Pancreas (tissue), 10 donors: ENCODE data around the gene KDM4C. TPM values are rescaled to one million over a fixed set of nuclear protein-coding genes. Genes with fewer than 3 reads are reported as not detected.

Source experiments
- ATAC-seq, 4 donors: fragments of 200-7000 bp; cut with Tn5 transposase; one replicate each; pipeline versions ENCODE4 v1.8.0 to v1.9.1; 2020; ENCODE audit warnings: mild to moderate bottlenecking in 4 of 4, moderate library complexity in 4 of 4
- DNase-seq, 6 donors: peaks; one replicate each; pipeline ENCODE4 v3.0.0-alpha.2; 2020
- FAIRE-seq: peaks from 2 replicates; lab custom pipeline; 2012; peaks lifted over from hg19 to GRCh38; lab: Jason Lieb, UNC
- H3K27ac ChIP-seq, 4 donors: fragments of 200-600 bp; sonication (generic); 1 replicate in 3 of 4; 2 replicates in 1 of 4; pipeline versions ENCODE4 v1.5.0 to v1.8.0; 2020
- H3K27me3 ChIP-seq, 4 donors: fragments of 200-600 bp; one replicate each; pipeline ENCODE4 v1.8.0; 2021
- H3K36me3 ChIP-seq, 3 donors: fragments of 200-600 bp; sonication (generic) in 1 of 3; one replicate each; pipeline versions ENCODE4 v1.5.0 to v1.8.0; 2020 to 2021
- H3K4me1 ChIP-seq, 3 donors: fragments of 200-600 bp; one replicate each; pipeline ENCODE4 v1.8.0; 2021
- H3K4me3 ChIP-seq, 4 donors: fragments of 200-600 bp; sonication (generic) in 2 of 4; one replicate each; pipeline versions ENCODE4 v1.5.0 to v1.8.0; 2020 to 2021
- H3K9me3 ChIP-seq, 4 donors: fragments of 200-600 bp; one replicate each; pipeline ENCODE4 v1.8.0; 2021
- CTCF ChIP-seq, 4 donors: fragments of 200-600 bp; sonication (generic) in 3 of 4; IDR thresholded peaks; one replicate each; pipeline versions ENCODE4 v1.5.0 to v1.8.0; 2021; ENCODE audit warnings: antibody characterized with exemption in 4 of 4
- WGBS, 2 donors: extraction: QIAGEN DNeasy Blood & Tissue Kit; methylation state at CpG; one replicate each; pipeline ENCODE4 v1.1.7; 2013; 5-methylcytosine and 5-hydroxymethylcytosine counted together
- intact Hi-C, 3 donors: fragments of 100-400 bp; cut with DNase I; formaldehyde crosslinking; loops; one replicate each; pipeline versions ENCODE4 v1.11.1 to v1.14.2; 2022
- polyA plus RNA-seq, 2 donors: library from polyadenylated mRNA; stranded (reverse); fragments of 200-250 nt; gene quantifications; one replicate each; pipeline ENCODE4 v1.2.3, GENCODE V29; 2013
- total RNA-seq, 6 donors: library from RNA; stranded (reverse); fragmentation: NEBNext Ultra II Directional in 4 of 6; extraction: Animal tissue kit (Norgen Biotek cat#: 25700) in 4 of 6; gene quantifications; one replicate each; pipeline versions ENCODE4 v1.2.1 to v1.2.4, GENCODE V29; 2021 to 2023
- donor health status: healthy with polysubstance abuse.
- donor health status: DM: no; HTN: no; CAD: no; lungs with moderate emphysema.
- donor health status: DM: no; HTN: no; CAD: no.
- donor health status: control.
- donor health status: control.
- donor health status: Bipolar disorder and iron deficiency.
- donor health status: DM: yes; HTN: yes; CAD: no.
- donor health status: DM: no; HTN: no; CAD: no.
- donor health status: DM: no; HTN: no; CAD: no.
- donor health status: DM: yes; HTN: yes; CAD: no.

KDM4C gene
- total and polyA plus RNA-seq, 8 donors = 10.5 to 30.8 (median 19.7) TPM

GRCh38 chr9:6834306-6834705, 76.5 kb downstream of the KDM4C start:
- H3K27ac ChIP-seq = no peak overlapping the region
- TF ChIP-seq CTCF (IDR thresholded peaks at IDR 0.05) = no peak
- no peaks in the 10 kb centered on the region for H3K9me3 ChIP-seq
- H3K4me3 ChIP-seq = no peak overlapping the region
- H3K27me3 ChIP-seq = no peaks in the 10 kb centered on the region
- no peaks in the 10 kb centered on the region for H3K36me3 ChIP-seq
- WGBS, 2 donors = 98% methylated on average over 20 of the region's 20 CpGs
- intact Hi-C loops = no loop called here
- no peak for ATAC-seq
- FAIRE-seq = no peak
- no peaks in the 10 kb centered on the region for H3K4me1 ChIP-seq
- no peak for DNase-seq

GRCh38 chr9:6838158-6838557, 80.4 kb downstream of the KDM4C start:
- Histone ChIP-seq H3K4me1 (no peaks in the 10 kb centered on the region), H3K27ac (no peak overlapping the region), H3K4me3 (no peak overlapping the region), H3K27me3 (no peaks in the 10 kb centered on the region), H3K36me3 (no peaks in the 10 kb centered on the region), H3K9me3 (no peaks in the 10 kb centered on the region)
- ATAC-seq (no peak), DNase-seq (no peak), FAIRE-seq (no peak)
- TF ChIP-seq CTCF (IDR thresholded peaks at IDR 0.05) = no peak
- intact Hi-C loops = no loop called here
- WGBS, 2 donors = 44 to 48% methylated on average over 6 of the region's 6 CpGs

- Histone ChIP-seq H3K4me1 (no peaks in the 10 kb centered on the region), H3K36me3 (no peaks in the 10 kb centered on the region), H3K27me3 (no peaks in the 10 kb centered on the region), H3K9me3 (no peaks in the 10 kb centered on the region), H3K27ac (no peak overlapping the region), H3K4me3 (no peak overlapping the region)
- FAIRE-seq = no peak
- no peak for TF ChIP-seq CTCF (IDR thresholded peaks at IDR 0.05)
- intact Hi-C loops = no loop called here
- 72 to 76% methylated on average over 3 of the region's 3 CpGs for WGBS, 2 donors
- DNase-seq = no peak
- no peak for ATAC-seq
Observed at GRCh38 chr9:6842584-6842947, 84.8 kb downstream of the KDM4C start.

DNA sequence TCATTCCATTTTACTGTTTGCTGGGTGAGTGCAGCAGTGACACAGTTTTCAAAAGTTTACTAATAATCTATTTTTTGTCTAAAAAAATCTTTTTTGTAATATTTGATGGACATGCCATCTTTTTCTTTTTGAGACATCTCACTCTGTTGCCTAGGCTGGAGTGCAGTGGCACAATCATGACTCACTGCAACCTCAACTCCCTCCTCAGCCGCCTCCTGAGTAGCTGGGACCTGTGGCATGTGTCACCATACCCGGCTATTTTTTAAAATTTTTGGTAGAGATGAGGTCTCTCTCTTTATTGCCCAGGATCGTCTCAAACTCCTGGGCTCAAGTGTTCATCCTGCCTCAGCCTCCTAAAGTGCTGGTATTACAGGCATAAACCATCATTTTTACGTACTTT, 86.0 kb downstream of the KDM4C start:
- Histone ChIP-seq H3K36me3 (no peaks in the 10 kb centered on the region), H3K27me3 (no peaks in the 10 kb centered on the region), H3K9me3 (no peaks in the 10 kb centered on the region), H3K4me1 (no peaks in the 10 kb centered on the region), H3K27ac (no peak overlapping the region), H3K4me3 (no peak overlapping the region)
- intact Hi-C loops = no loop called here
- DNase-seq (no peak), ATAC-seq (no peak), FAIRE-seq (no peak)
- WGBS, 2 donors = 95% methylated on average over 4 of the region's 4 CpGs
- no peak for TF ChIP-seq CTCF (IDR thresholded peaks at IDR 0.05)

GRCh38 chr9:6844267-6844666, 86.5 kb downstream of the KDM4C start:
- no peak overlapping the region for H3K27ac ChIP-seq
- no peak for DNase-seq
- H3K4me1 ChIP-seq = no peaks in the 10 kb centered on the region
- no peaks in the 10 kb centered on the region for H3K27me3 ChIP-seq
- intact Hi-C loops = no loop called here
- H3K9me3 ChIP-seq = no peaks in the 10 kb centered on the region
- WGBS, 2 donors = 92 to 95% methylated on average over 4 of the region's 4 CpGs
- H3K36me3 ChIP-seq = no peaks in the 10 kb centered on the region
- no peak for FAIRE-seq
- no peak for ATAC-seq
- TF ChIP-seq CTCF (IDR thresholded peaks at IDR 0.05) = no peak
- H3K4me3 ChIP-seq = no peak overlapping the region
